ENCODE results near the gene SNX5. TPM values are rescaled to one million over a fixed set of nuclear protein-coding genes. Genes with fewer than 3 reads are reported as not detected.

SNX5 gene
- total and polyA plus RNA-seq, 9 of the 15 experiments (the other 6 are each of a cell fraction or from before 2014, with no cell fraction given), result 53.5 to 276 (median 160) TPM

DNA sequence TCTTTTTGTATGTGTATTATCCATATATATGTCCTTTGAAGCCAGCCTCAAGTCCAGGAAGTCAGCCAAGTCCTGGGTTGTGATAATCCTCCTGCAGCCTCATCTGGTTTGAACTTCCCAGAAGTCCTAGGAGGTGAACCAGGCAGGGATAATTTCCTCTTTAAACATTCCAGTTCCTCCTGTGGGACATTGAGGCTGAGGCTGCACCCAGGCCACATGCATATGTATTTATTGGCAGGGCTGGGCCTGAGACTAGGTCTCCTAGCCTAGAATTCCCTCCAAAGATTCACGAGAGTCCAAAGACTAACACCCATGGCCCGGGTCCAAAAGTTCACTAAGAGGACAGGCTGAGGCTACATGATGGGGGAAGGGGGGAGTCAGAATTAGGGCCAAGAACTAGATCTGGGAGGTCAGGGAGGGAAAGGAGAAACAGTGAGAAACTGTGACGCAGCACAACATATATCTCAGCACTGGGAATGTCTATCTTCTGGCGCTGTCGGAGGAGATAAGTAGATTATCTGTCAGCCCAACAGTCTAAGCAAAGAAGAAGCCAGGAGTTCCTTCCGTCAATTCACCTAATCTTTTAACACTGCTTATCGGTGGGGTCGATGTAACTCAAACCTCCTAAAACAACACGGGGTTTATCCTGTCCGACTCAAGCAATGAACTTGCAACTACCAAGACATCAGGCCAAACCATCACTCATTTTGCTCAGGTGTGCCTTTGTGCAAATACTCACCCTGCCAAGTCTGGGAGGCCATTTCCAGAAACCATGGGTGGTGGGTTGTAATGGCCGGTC lies 43.3 kb downstream of the SNX5 start (continued):
- TF ChIP-seq GABPB1 (CRISPR knock-in tag; IDR thresholded peaks at IDR 0.05), result no peak
- no peak for TF ChIP-seq DMBX1 (CRISPR knock-in tag; IDR thresholded peaks at IDR 0.05; ENCODE audit: borderline replicate concordance)
- no peak; the same call in 1 of the 2 replicates for TF ChIP-seq ZBED1 (IDR thresholded peaks at IDR 0.05)
- TF ChIP-seq CTBP1 (IDR thresholded peaks at IDR 0.05; ENCODE audit: borderline replicate concordance), result peak; percentile 90
- no peak for TF ChIP-seq CAMTA2 (CRISPR knock-in tag; conservative IDR thresholded peaks at IDR 0.05)
- TF ChIP-seq NUFIP1 (IDR thresholded peaks at IDR 0.05; ENCODE audit: partially characterized antibody), result no peak
- TF ChIP-seq ATF1 (CRISPR knock-in tag; IDR thresholded peaks at IDR 0.05), result no peak
- peak; percentile 82 for TF ChIP-seq ATF1 (tag; IDR thresholded peaks at IDR 0.05)
- TF ChIP-seq, protein P1, sequence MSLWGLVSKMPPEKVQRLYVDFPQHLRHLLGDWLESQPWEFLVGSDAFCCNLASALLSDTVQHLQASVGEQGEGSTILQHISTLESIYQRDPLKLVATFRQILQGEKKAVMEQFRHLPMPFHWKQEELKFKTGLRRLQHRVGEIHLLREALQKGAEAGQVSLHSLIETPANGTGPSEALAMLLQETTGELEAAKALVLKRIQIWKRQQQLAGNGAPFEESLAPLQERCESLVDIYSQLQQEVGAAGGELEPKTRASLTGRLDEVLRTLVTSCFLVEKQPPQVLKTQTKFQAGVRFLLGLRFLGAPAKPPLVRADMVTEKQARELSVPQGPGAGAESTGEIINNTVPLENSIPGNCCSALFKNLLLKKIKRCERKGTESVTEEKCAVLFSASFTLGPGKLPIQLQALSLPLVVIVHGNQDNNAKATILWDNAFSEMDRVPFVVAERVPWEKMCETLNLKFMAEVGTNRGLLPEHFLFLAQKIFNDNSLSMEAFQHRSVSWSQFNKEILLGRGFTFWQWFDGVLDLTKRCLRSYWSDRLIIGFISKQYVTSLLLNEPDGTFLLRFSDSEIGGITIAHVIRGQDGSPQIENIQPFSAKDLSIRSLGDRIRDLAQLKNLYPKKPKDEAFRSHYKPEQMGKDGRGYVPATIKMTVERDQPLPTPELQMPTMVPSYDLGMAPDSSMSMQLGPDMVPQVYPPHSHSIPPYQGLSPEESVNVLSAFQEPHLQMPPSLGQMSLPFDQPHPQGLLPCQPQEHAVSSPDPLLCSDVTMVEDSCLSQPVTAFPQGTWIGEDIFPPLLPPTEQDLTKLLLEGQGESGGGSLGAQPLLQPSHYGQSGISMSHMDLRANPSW (CRISPR knock-in tag; IDR thresholded peaks at IDR 0.05), result no peak
- no peak for TF ChIP-seq ZNF77 (CRISPR knock-in tag; IDR thresholded peaks at IDR 0.05)
- TF ChIP-seq, protein P2, sequence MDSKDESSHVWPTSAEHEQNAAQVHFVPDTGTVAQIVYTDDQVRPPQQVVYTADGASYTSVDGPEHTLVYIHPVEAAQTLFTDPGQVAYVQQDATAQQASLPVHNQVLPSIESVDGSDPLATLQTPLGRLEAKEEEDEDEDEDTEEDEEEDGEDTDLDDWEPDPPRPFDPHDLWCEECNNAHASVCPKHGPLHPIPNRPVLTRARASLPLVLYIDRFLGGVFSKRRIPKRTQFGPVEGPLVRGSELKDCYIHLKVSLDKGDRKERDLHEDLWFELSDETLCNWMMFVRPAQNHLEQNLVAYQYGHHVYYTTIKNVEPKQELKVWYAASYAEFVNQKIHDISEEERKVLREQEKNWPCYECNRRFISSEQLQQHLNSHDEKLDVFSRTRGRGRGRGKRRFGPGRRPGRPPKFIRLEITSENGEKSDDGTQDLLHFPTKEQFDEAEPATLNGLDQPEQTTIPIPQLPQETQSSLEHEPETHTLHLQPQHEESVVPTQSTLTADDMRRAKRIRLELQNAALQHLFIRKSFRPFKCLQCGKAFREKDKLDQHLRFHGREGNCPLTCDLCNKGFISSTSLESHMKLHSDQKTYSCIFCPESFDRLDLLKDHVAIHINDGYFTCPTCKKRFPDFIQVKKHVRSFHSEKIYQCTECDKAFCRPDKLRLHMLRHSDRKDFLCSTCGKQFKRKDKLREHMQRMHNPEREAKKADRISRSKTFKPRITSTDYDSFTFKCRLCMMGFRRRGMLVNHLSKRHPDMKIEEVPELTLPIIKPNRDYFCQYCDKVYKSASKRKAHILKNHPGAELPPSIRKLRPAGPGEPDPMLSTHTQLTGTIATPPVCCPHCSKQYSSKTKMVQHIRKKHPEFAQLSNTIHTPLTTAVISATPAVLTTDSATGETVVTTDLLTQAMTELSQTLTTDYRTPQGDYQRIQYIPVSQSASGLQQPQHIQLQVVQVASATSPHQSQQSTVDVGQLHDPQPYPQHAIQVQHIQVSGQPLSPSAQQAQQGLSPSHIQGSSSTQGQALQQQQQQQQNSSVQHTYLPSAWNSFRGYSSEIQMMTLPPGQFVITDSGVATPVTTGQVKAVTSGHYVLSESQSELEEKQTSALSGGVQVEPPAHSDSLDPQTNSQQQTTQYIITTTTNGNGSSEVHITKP (IDR thresholded peaks at IDR 0.05; ENCODE audit: partially characterized antibody), result peak; percentile 82
- TF ChIP-seq SIRT6 (IDR thresholded peaks at IDR 0.05; ENCODE audit: low read depth, low read length), result no peak
- no peak for TF ChIP-seq YBX1 (IDR thresholded peaks at IDR 0.05)
- no peak for TF ChIP-seq ESRRB (CRISPR knock-in tag; IDR thresholded peaks at IDR 0.05; ENCODE audit: borderline replicate concordance)
- no peak for TF ChIP-seq SETDB1 (IDR thresholded peaks at IDR 0.05; ENCODE audit: low read length)
- TF ChIP-seq, protein P3, sequence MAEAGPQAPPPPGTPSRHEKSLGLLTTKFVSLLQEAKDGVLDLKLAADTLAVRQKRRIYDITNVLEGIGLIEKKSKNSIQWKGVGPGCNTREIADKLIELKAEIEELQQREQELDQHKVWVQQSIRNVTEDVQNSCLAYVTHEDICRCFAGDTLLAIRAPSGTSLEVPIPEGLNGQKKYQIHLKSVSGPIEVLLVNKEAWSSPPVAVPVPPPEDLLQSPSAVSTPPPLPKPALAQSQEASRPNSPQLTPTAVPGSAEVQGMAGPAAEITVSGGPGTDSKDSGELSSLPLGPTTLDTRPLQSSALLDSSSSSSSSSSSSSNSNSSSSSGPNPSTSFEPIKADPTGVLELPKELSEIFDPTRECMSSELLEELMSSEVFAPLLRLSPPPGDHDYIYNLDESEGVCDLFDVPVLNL (CRISPR knock-in tag; IDR thresholded peaks at IDR 0.05; ENCODE audit: low read depth), result no peak
- no peak for TF ChIP-seq PURB (CRISPR knock-in tag; IDR thresholded peaks at IDR 0.05; ENCODE audit: low read depth)
- no peak for TF ChIP-seq HNRNPK (IDR thresholded peaks at IDR 0.05; ENCODE audit: low read depth, low read length, poor library complexity, severe bottlenecking)
- TF ChIP-seq JUND (IDR thresholded peaks at IDR 0.05; ENCODE audit: borderline replicate concordance, low read depth, low read length), result peak; percentile 69; the same call in 1 of the 2 replicates
- peak; percentile 43; the same call in 2 of the 3 replicates for TF ChIP-seq JUND (tag; IDR thresholded peaks at IDR 0.05; ENCODE audit: borderline replicate concordance, low read depth, low read length)
- TF ChIP-seq MAFF (IDR thresholded peaks at IDR 0.05; ENCODE audit: low read length), result peak; percentile 56; the same call in 1 of the 2 replicates
- TF ChIP-seq ZNF124 (CRISPR knock-in tag; IDR thresholded peaks at IDR 0.05), result no peak
- no peak for TF ChIP-seq EGR1 (conservative IDR thresholded peaks at IDR 0.05)
- TF ChIP-seq ZNF165 (CRISPR knock-in tag; IDR thresholded peaks at IDR 0.05; ENCODE audit: borderline replicate concordance), result no peak

Measured in K562 (cell line).